HEK293 (cell line): ENCODE measurements around the gene PARL.
A peak's percentile ranks its signal among the peaks of the same experiment; 100 is the strongest.

Source experiments
- CTCF ChIA-PET: fragments of 350-600 bp; formaldehyde crosslinking; extraction: SDS; loops from one replicate; lab custom pipeline; 2021; ENCODE audit warnings: antibody characterized with exemption; lab: Yijun Ruan, JAX
- POLR2A ChIA-PET: fragments of 300-600 bp; formaldehyde crosslinking; extraction: SDS; loops from one replicate; lab custom pipeline; 2020; ENCODE audit warnings: antibody characterized with exemption, inconsistent platforms; lab: Yijun Ruan, JAX
- H3K27ac ChIP-seq: fragments of 200-500 bp; sonication (Bioruptor generic); 2 replicates; pipeline ENCODE4 v1.5.1; 2014; ENCODE audit warnings: low read depth, low read length, control low read depth, inconsistent platforms; ENCODE audit errors: extremely low read depth
- H3K36me3 ChIP-seq, 2 experiments: fragments of 200-500 bp in 1 of 2; sonication (Bioruptor generic) in 1 of 2; 1 replicate in 1 of 2; 2 replicates in 1 of 2; pipeline ENCODE4 v1.5.1; 2014 to 2017; ENCODE audit warnings: inconsistent platforms in 2 of 2, low read length in 2 of 2; ENCODE audit not compliant: control insufficient read depth in 2 of 2, insufficient read depth in 1 of 2
- H3K4me1 ChIP-seq: fragments of 200-500 bp; sonication (Bioruptor generic); 2 replicates; pipeline ENCODE4 v1.5.1; 2014; ENCODE audit warnings: mild to moderate bottlenecking, low read length, inconsistent platforms; ENCODE audit not compliant: control insufficient read depth, insufficient read depth
- H3K4me3 ChIP-seq: 2 replicates; pipeline ENCODE4 v1.5.1; 2011; ENCODE audit warnings: low read depth, mild to moderate bottlenecking, control low read depth, low read length, moderate library complexity
- H3K9me3 ChIP-seq: fragments of 200-500 bp; sonication (Bioruptor generic); 2 replicates; pipeline ENCODE4 v1.5.1; 2014; ENCODE audit warnings: low read depth, low read length, inconsistent platforms; ENCODE audit not compliant: control insufficient read depth, insufficient read depth
- CTCF ChIP-seq: fragments of 450-650 bp; formaldehyde crosslinking; IDR thresholded peaks from 2 replicates; pipeline ENCODE4 v1.5.1; 2016; ENCODE audit warnings: missing biosample characterization, missing genetic modification characterization
- PRDM4 ChIP-seq: fragments of 450-650 bp; formaldehyde crosslinking; IDR thresholded peaks from 2 replicates; pipeline ENCODE4 v1.5.1; 2017; ENCODE audit warnings: missing biosample characterization, missing genetic modification characterization
- ZBTB8A ChIP-seq: fragments of 450-650 bp; formaldehyde crosslinking; IDR thresholded peaks from 2 replicates; pipeline ENCODE4 v1.5.1; 2016; ENCODE audit warnings: missing biosample characterization, missing genetic modification characterization
- ZNF132 ChIP-seq: fragments of 450-650 bp; formaldehyde crosslinking; IDR thresholded peaks from 2 replicates; pipeline ENCODE4 v1.5.1; 2017; ENCODE audit warnings: missing biosample characterization, missing genetic modification characterization, borderline replicate concordance
- ZNF138 ChIP-seq: fragments of 450-650 bp; formaldehyde crosslinking; IDR thresholded peaks from 2 replicates; pipeline ENCODE4 v1.5.1; 2016; ENCODE audit warnings: missing biosample characterization, missing genetic modification characterization, borderline replicate concordance
- ZNF155 ChIP-seq: fragments of 450-650 bp; formaldehyde crosslinking; IDR thresholded peaks from 2 replicates; pipeline ENCODE4 v1.5.1; 2016; ENCODE audit warnings: missing biosample characterization, missing genetic modification characterization
- ZNF280D ChIP-seq: fragments of 450-650 bp; formaldehyde crosslinking; IDR thresholded peaks from 2 replicates; pipeline ENCODE4 v1.5.1; 2016; ENCODE audit warnings: missing biosample characterization, missing genetic modification characterization
- ZNF335 ChIP-seq: fragments of 450-650 bp; formaldehyde crosslinking; conservative IDR thresholded peaks from 2 replicates; pipeline ENCODE4 v1.5.1; 2016; ENCODE audit warnings: missing biosample characterization, missing genetic modification characterization
- ZNF362 ChIP-seq: fragments of 450-650 bp; formaldehyde crosslinking; IDR thresholded peaks from 2 replicates; pipeline ENCODE4 v1.5.1; 2016; ENCODE audit warnings: missing biosample characterization, missing genetic modification characterization
- ZNF37A ChIP-seq: fragments of 450-650 bp; IDR thresholded peaks from 2 replicates; pipeline ENCODE4 v1.5.1; 2018; ENCODE audit warnings: missing biosample characterization, missing genetic modification characterization
- ZNF416 ChIP-seq: fragments of 450-650 bp; formaldehyde crosslinking; IDR thresholded peaks from 2 replicates; pipeline ENCODE4 v1.5.1; 2016; ENCODE audit warnings: missing biosample characterization, missing genetic modification characterization
- ZNF488 ChIP-seq: fragments of 450-650 bp; formaldehyde crosslinking; IDR thresholded peaks from 2 replicates; pipeline ENCODE4 v1.5.1; 2016; ENCODE audit warnings: missing biosample characterization, missing genetic modification characterization
- ZNF596 ChIP-seq: fragments of 450-650 bp; IDR thresholded peaks from 2 replicates; pipeline ENCODE4 v1.5.0; 2018; ENCODE audit warnings: missing biosample characterization, mild to moderate bottlenecking, missing genetic modification characterization, moderate library complexity
- ZNF654 ChIP-seq: fragments of 450-650 bp; formaldehyde crosslinking; IDR thresholded peaks from 2 replicates; pipeline ENCODE4 v1.5.1; 2016; ENCODE audit warnings: low read depth, missing biosample characterization, missing genetic modification characterization
- ZNF692 ChIP-seq: fragments of 450-650 bp; formaldehyde crosslinking; IDR thresholded peaks from 2 replicates; pipeline ENCODE4 v1.5.1; 2016; ENCODE audit warnings: missing biosample characterization, missing genetic modification characterization

The PARL gene

GRCh38 chr3:183896184-183896583 is 11.5 kb upstream of the PARL start (continued):
- TF ChIP-seq ZNF692 (tag by site-specific recombination) (no peak), ZNF488 (tag by site-specific recombination) (no peak)

GRCh38 chr3:183895774-183896173 is 11.1 kb upstream of the PARL start:
- H3K9me3 ChIP-seq = no peaks in the 10 kb centered on the region
- ChIA-PET CTCF (interaction anchor here (0.7 to 1.9 kb wide), 23 partner anchors 9 to 1290 kb away, joined by 3 to 15 read pairs (median 5); partner anchors contain the start of genes ABCC5, EEF1AKMT4, EIF2B5 and PARL), POLR2A (interaction anchor here (1.0 kb wide), 1 partner anchor 11 kb away, joined by 5 read pairs; no protein-coding TSS in a partner anchor)
- H3K4me3 ChIP-seq = no peak overlapping the region
- TF ChIP-seq ZNF37A (tag by site-specific recombination) (no peak), PRDM4 (tag by site-specific recombination) (no peak), ZNF155 (tag by site-specific recombination) (no peak), ZNF132 (tag by site-specific recombination) (no peak), ZNF362 (tag by site-specific recombination) (no peak), ZNF596 (tag by site-specific recombination) (no peak), ZNF280D (tag by site-specific recombination) (no peak), ZNF416 (tag by site-specific recombination) (no peak), ZNF138 (no peak)
- TF ChIP-seq, all 188 proteins: peak for 0
- Histone ChIP-seq H3K4me1 (no peaks in the 10 kb centered on the region), H3K36me3 (no peaks in the 10 kb centered on the region), H3K27ac (no peak overlapping the region)

GRCh38 chr3:183895296-183895695 is 10.6 kb upstream of the PARL start:
- TF ChIP-seq ZNF654 (tag by site-specific recombination) (peak; percentile 95), ZBTB8A (tag by site-specific recombination) (0 out of 2 replicates have a peak, but pooled peaks have one; percentile 12), CTCF (tag by site-specific recombination) (0 out of 2 replicates have a peak, but pooled peaks have one; percentile 20), ZNF362 (tag by site-specific recombination) (peak; percentile 95), ZNF335 (tag by site-specific recombination) (no peak)
- H3K4me1 ChIP-seq = no peaks in the 10 kb centered on the region
- ChIA-PET POLR2A (interaction anchor here (0.6 to 1.0 kb wide), 3 partner anchors 10 to 347 kb away, joined by 3 to 5 read pairs (median 3); no protein-coding TSS in a partner anchor), CTCF (interaction anchor here (0.7 to 1.9 kb wide), 23 partner anchors 11 to 1291 kb away, joined by 3 to 15 read pairs (median 4); partner anchors contain the start of genes ABCC5, EEF1AKMT4, EIF2B5 and PARL)
- no peak overlapping the region for H3K27ac ChIP-seq
- H3K4me3 ChIP-seq = no peak overlapping the region
- H3K9me3 ChIP-seq = no peaks in the 10 kb centered on the region
- H3K36me3 ChIP-seq = no peaks in the 10 kb centered on the region
